Natural killer cell (primary cell): ENCODE data around the gene RASGRP3. TPM values are rescaled to one million over a fixed set of nuclear protein-coding genes. Genes with fewer than 3 reads are reported as not detected.

Experiments used
- ATAC-seq, 3 donors: fragments of 150-1000 bp in 2 of 3; fragments of 200-7000 bp in 1 of 3; cut with Tn5 transposase; 1 replicate in 1 of 3; 2 replicates in 2 of 3; pipeline ENCODE4 v1.10.0; 2021; ENCODE audit warnings: mild to moderate bottlenecking in 2 of 3, moderate library complexity in 2 of 3
- DNase-seq, 2 donors: peaks; one replicate each; pipeline versions ENCODE4 v3.0.0 to v3.0.0-alpha.2; 2013 to 2021; ENCODE audit warnings: mixed read lengths in 1 of 2
- H3K27ac ChIP-seq: one replicate; pipeline ENCODE4 v1.5.1; 2013; ENCODE audit warnings: mild to moderate bottlenecking, low read length
- H3K27me3 ChIP-seq: one replicate; pipeline ENCODE4 v1.6.1; 2013; ENCODE audit warnings: low read length; ENCODE audit not compliant: control insufficient read depth, insufficient read depth
- H3K36me3 ChIP-seq: one replicate; pipeline ENCODE4 v1.6.1; 2013; ENCODE audit warnings: low read length; ENCODE audit not compliant: control insufficient read depth, insufficient read depth
- H3K4me1 ChIP-seq: one replicate; pipeline ENCODE4 v1.6.1; 2013; ENCODE audit warnings: low read length; ENCODE audit not compliant: control insufficient read depth, insufficient read depth
- H3K4me3 ChIP-seq: one replicate; pipeline ENCODE4 v1.5.1; 2013; ENCODE audit warnings: low read length
- H3K9me3 ChIP-seq: one replicate; pipeline ENCODE4 v1.6.1; 2013; ENCODE audit warnings: low read length; ENCODE audit not compliant: control insufficient read depth, insufficient read depth
- H3K27ac Mint-ChIP-seq, 2 donors: one replicate each; pipeline ENCODE4 v1.8.0; 2022; ENCODE audit warnings: mild to moderate bottlenecking in 2 of 2, mixed read lengths in 2 of 2, moderate library complexity in 1 of 2
- H3K27me3 Mint-ChIP-seq, 2 donors: one replicate each; pipeline ENCODE4 v1.8.0; 2022; ENCODE audit warnings: low read depth in 2 of 2, mixed read lengths in 2 of 2
- H3K36me3 Mint-ChIP-seq: one replicate; pipeline ENCODE4 v1.8.0; 2022; ENCODE audit warnings: mixed read lengths
- H3K4me1 Mint-ChIP-seq, 2 donors: one replicate each; pipeline ENCODE4 v1.8.0; 2022; ENCODE audit warnings: mixed read lengths in 2 of 2
- H3K4me3 Mint-ChIP-seq: one replicate; pipeline ENCODE4 v1.8.0; 2022; ENCODE audit warnings: mild to moderate bottlenecking, moderate library complexity, mixed read lengths
- H3K9me3 Mint-ChIP-seq, 2 donors: one replicate each; pipeline ENCODE4 v1.8.0; 2022; ENCODE audit warnings: mixed read lengths in 2 of 2
- CTCF ChIP-seq: fragments of 200-600 bp; IDR thresholded peaks from one replicate; pipeline ENCODE4 v1.8.0; 2022; ENCODE audit warnings: antibody characterized with exemption
- WGBS: methylation state at CpG from one replicate; pipeline ENCODE4 v1.1.7; 2013; ENCODE audit warnings: missing lambda C conversion rate; ENCODE audit not compliant: insufficient coverage; 5-methylcytosine and 5-hydroxymethylcytosine counted together
- intact Hi-C: fragments of 100-400 bp; cut with micrococcal nuclease; formaldehyde crosslinking; loops from one replicate; pipeline ENCODE4 v1.14.2; 2022
- total RNA-seq, 4 donors: library from RNA; stranded (reverse); fragments of 120-200 nt in 1 of 4; gene quantifications; one replicate each; pipeline versions ENCODE4 v1.2.3 to v1.2.4, GENCODE V29; 2013 to 2022

RASGRP3 gene
- total RNA-seq, 3 donors from 2014 or later (not counting 1 experiment from before 2014, with no cell fraction given): 1.8 to 21.1 (median 2.7) TPM

- Mint-ChIP-seq H3K4me1 (peaks cover 6 to 7% of the 10 kb centered on the region in 2 donors), H3K9me3 (no peaks in the 10 kb centered on the region), H3K36me3 (no peaks in the 10 kb centered on the region), H3K27ac (no peak overlapping the region), H3K4me3 (no peak overlapping the region), H3K27me3 (no peaks in the 10 kb centered on the region)
- Histone ChIP-seq H3K4me3 (no peak overlapping the region), H3K9me3 (no peaks in the 10 kb centered on the region), H3K27me3 (no peaks in the 10 kb centered on the region), H3K27ac (no peak overlapping the region), H3K4me1 (peaks cover 3% of the 10 kb centered on the region), H3K36me3 (no peaks in the 10 kb centered on the region)
- intact Hi-C loops: no loop called here
- DNase-seq: no peak
- WGBS: 100% methylated on average over 2 of the region's 3 CpGs
- ATAC-seq: no peak
- TF ChIP-seq CTCF: no peak
Measured at GRCh38 chr2:33550206-33550605, 73.8 kb downstream of the RASGRP3 start.

- no peak for ATAC-seq
- H3K27ac ChIP-seq: no peak overlapping the region
- Mint-ChIP-seq H3K4me1 (peaks cover 6 to 8% of the 10 kb centered on the region in 2 donors), H3K36me3 (no peaks in the 10 kb centered on the region), H3K27me3 (no peaks in the 10 kb centered on the region), H3K9me3 (no peaks in the 10 kb centered on the region), H3K27ac (no peak overlapping the region), H3K4me3 (no peak overlapping the region)
- DNase-seq: no peak
- H3K36me3 ChIP-seq: no peaks in the 10 kb centered on the region
- no peak overlapping the region for H3K4me3 ChIP-seq
- no peak for TF ChIP-seq CTCF
- H3K27me3 ChIP-seq: no peaks in the 10 kb centered on the region
- peaks cover 4% of the 10 kb centered on the region for H3K4me1 ChIP-seq
- intact Hi-C loops: no loop called here
- H3K9me3 ChIP-seq: no peaks in the 10 kb centered on the region
- 95% methylated on average over 1 of the region's 1 CpG for WGBS
Measured at GRCh38 chr2:33552758-33553461, 76.5 kb downstream of the RASGRP3 start.

- peaks cover 6 to 8% of the 10 kb centered on the region in 2 donors for H3K4me1 Mint-ChIP-seq
- no peak overlapping the region for H3K27ac Mint-ChIP-seq
- H3K36me3 Mint-ChIP-seq: no peaks in the 10 kb centered on the region
- no peak overlapping the region for H3K4me3 ChIP-seq
- no peaks in the 10 kb centered on the region for H3K27me3 Mint-ChIP-seq
- no peaks in the 10 kb centered on the region for H3K27me3 ChIP-seq
- intact Hi-C loops: no loop called here
- H3K36me3 ChIP-seq: no peaks in the 10 kb centered on the region
- H3K4me1 ChIP-seq: peaks cover 4% of the 10 kb centered on the region
- no peak for TF ChIP-seq CTCF
- ATAC-seq: no peak
- no peaks in the 10 kb centered on the region for H3K9me3 Mint-ChIP-seq
- H3K4me3 Mint-ChIP-seq: no peak overlapping the region
- H3K27ac ChIP-seq: no peak overlapping the region
- WGBS: 85% methylated on average over 2 of the region's 3 CpGs
- H3K9me3 ChIP-seq: no peaks in the 10 kb centered on the region
- no peak for DNase-seq
Measured at GRCh38 chr2:33555681-33556080, 79.2 kb downstream of the RASGRP3 start.

GRCh38 chr2:33559328-33559727 lies 82.9 kb downstream of the RASGRP3 start:
- H3K27me3 Mint-ChIP-seq: no peaks in the 10 kb centered on the region
- no peak overlapping the region for H3K27ac Mint-ChIP-seq
- no peak for DNase-seq
- H3K27me3 ChIP-seq: no peaks in the 10 kb centered on the region
- no peak for ATAC-seq
- no peaks in the 10 kb centered on the region for H3K36me3 ChIP-seq
- H3K9me3 Mint-ChIP-seq: no peaks in the 10 kb centered on the region
- no peak overlapping the region for H3K27ac ChIP-seq
- TF ChIP-seq CTCF: no peak
- H3K9me3 ChIP-seq: no peaks in the 10 kb centered on the region
- no peak overlapping the region for H3K4me3 ChIP-seq
- peaks cover 6 to 8% of the 10 kb centered on the region in 2 donors for H3K4me1 Mint-ChIP-seq
- intact Hi-C loops: no loop called here
- no peak overlapping the region for H3K4me3 Mint-ChIP-seq
- H3K4me1 ChIP-seq: peaks cover 4% of the 10 kb centered on the region
- WGBS: 92% methylated on average over 3 of the region's 3 CpGs
- H3K36me3 Mint-ChIP-seq: no peaks in the 10 kb centered on the region
